Smooth muscle cell of the brain vasculature (primary cell): ENCODE data around the gene JUN.

ENCODE experiments used
- DNase-seq: peaks from one replicate; pipeline ENCODE4 v3.0.0-alpha.2; 2012; ENCODE audit warnings: low read depth, low spot score

JUN gene

DNA sequence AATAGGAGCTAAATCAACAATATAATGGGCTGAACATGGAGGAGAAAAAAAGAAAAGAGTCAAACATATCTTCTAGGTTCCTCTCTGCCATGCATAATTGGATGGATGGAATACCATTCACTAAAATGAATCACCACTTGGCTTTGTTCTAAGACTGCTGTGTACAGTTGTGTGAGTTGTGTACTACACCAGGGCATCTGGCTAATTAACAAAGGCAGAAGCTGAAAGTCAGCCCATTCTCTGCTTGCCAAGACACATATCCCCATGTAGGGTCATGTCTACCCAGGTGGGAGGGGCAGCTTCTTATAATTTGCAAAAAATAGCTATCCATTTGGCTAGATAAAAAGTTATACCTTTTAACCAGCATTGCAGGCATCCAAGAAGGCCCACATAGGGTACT, 21.0 kb downstream of the JUN start:
- no peak for DNase-seq

GRCh38 chr1:58755468-58755872, 28.4 kb downstream of the JUN start:
- no peak for DNase-seq

DNA sequence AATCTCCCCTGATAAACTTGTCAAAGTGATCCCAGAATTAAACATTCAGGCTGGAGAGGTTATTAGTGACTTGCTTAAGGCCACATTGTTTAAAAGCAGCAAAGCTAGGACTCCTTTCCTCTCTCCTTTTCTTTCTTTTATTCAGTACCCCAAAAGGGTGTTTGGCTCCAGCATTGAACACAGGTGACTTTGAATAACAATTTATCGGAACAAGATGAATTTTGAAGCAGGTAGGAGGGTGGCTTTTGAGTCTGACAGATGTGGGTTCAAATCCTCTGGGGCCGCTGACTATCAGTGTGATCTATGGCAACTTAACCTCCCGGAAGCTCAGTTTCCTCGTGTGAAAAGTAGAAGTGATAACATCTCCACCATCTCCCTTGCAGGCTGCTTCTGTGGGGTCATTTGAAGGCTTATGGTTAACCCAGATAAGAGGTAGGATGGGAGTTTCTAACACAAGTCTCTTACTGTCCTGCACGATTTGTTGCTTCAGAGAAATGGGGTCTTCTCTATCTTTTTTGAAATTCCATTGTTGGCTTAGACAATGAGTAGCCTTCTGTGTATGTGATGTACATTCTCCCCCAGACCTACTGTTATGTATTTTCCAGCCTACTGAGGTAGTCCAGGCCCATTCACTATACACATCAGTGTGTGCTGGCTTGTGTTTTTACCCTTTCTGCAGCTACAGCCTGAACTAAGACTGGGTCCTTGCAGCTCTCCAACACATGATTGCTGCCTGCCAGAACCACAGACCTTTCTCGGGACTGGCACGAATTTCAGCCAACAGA, 29.0 kb downstream of the JUN start:
- DNase-seq, result no peak

DNA sequence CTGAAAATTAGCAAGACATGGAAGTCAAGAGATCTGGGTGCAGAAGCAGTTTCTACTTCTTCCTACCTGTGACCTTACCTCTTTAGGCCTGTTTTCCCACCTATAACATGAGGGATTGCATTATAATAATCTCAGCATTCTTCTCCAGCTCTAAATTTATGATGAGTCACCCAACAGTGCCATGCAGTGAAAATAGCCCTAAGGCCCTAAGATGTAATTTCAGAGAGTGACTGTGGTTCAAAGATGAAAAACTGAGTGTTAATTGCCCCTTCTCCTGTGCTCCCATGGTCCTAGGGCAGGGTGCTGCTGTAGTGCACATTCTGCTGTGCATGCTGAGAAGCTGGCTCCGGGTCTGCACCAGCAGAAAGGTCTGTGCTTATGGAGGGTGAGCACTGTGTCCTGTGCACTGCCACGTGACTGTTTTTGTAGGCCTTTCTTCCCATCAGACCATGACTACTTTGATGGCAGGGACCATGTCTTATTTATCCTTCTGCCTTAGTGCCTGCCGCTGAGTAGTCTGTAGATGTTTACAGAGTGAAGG, 29.7 kb downstream of the JUN start:
- no peak for DNase-seq

GRCh38 chr1:58753431-58753866, 30.4 kb downstream of the JUN start:
- no peak for DNase-seq

- no peak for DNase-seq
These were observed 34.2 kb downstream of the JUN start for GRCh38 chr1:58749646-58750045.

GRCh38 chr1:58748666-58749065, 35.2 kb downstream of the JUN start:
- no peak for DNase-seq

- DNase-seq, result no peak
These were observed 37.1 kb downstream of the JUN start for GRCh38 chr1:58746757-58747156.

- DNase-seq, result no peak
These were observed 37.7 kb downstream of the JUN start for GRCh38 chr1:58746182-58746581.

- no peak for DNase-seq
These were observed 38.2 kb downstream of the JUN start for GRCh38 chr1:58745666-58746065.

DNA sequence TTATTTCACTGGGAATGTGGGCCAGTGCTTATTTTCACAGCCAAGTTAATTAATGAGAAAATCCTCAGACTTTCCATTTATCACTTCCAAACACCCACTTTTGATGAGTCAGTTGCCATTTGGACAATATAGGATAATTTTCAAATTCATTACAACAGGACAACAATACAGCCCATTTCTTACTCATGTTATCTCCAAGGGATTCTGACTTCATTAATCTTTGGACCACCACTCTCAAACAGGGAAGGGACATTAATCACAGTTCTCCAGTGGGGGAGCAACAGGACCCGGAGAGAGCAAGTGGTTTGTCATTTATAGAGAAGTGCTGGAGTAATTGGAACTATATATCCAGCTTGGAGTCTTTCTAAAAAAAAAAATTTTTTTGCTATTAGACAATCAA, 38.7 kb downstream of the JUN start:
- no peak for DNase-seq

DNA sequence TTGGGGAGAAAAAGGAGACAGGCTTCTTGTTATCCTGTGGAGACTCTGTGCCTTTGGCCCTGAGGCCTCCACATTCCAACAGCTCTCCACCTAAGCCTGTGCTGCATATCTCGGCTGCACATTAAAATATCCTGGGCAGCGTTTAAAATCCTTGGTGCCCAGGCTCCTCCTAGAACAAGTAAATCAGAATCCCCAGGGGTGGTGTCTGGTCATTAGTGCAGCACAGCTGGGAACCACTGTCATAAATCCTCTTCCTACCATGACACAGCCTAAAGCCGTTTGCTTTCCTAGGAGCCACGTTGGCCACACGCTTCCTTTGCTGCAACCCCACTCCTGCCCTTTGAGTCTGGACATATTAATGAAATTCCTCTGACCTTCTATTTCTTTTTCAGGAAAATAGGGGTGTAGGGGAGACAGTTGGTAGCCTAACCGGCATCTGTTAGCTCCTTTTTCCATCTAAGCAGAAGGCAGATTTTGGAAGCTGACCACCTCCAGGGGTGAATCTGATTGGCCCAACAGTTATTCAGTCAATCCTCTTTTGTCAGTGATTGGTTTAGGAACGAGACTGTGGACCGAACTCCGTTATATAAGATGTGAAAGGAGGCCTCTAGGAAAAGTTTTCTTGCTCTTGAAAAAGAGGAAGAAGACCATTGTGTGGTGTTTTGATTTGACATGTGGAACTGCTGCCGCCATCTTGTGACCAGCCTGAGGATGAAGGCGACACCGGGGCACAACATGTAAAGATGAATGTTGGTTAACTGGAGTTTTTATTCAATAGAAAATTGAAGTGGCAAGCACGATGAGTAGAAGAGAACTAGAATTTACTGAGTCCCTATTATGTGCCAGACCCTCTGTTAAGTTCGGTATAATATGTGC, 41.9 kb downstream of the JUN start:
- no peak for DNase-seq

DNA sequence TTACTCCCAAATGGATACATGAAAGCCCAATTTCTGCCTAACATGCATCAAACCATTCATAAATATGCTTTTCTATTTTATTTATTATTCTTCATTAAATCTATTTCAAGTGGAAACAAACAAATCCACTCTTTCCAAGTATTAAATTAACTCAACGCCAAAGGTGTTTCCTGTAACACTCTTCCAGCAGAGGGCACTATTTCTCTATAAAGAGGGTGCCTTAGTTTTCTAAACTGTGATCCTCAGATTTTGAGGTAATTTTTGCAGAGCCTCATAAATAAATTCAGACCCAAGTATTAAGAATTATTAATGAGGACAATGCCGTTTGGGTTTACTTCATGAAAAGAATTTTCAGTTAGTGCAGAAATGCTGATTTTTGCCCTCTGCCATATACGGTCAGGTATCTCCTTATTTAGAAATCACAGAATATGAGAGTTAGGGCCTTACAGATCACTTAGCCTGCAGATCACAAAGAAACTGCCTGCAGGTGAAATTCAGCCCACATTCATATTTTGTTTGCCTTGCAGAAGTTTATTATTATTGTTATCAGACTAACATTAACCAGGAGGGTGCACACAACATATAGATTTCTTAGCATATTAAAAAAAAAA, 43.9 kb downstream of the JUN start:
- DNase-seq, result no peak

GRCh38 chr1:58738876-58739275, 45.0 kb downstream of the JUN start:
- no peak for DNase-seq

DNA sequence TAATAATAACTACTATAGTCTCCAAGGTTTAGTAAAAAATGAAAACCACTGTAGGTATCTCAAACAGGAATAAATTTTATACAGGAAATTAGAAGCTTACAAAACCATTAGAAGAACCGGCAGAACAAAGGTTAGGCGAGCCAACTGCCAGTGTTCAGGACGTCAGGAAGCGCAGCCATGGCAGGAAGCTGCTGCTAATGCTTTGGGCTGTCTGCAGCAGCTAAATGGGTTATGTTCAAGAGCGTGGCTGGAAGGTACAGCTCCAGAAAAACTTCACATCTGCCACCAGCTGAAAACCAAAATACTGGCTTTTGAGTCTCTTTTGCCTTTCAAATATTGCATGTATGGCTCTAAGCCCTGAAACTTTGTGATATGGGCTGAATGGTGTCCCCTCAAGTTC, 48.3 kb downstream of the JUN start:
- no peak for DNase-seq

DNA sequence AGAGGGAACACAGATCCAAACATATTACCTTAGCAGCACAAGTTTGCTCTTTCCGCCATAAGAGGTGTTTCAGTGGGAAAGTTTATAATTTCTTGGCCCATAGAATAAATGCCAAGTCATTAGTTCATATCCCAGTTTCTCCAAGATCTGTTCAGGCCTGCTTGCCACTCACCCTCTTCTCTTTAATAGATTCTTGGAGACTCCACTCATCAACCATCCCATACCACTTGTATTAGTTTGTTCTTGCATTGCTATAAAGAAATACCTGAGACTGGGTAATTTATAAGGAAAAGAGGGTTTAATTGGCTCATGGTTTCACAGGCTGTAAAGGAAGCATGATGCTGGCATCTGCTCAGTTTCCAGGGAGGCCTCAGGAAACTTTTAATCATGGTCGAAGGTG, 49.2 kb downstream of the JUN start:
- no peak for DNase-seq

DNA sequence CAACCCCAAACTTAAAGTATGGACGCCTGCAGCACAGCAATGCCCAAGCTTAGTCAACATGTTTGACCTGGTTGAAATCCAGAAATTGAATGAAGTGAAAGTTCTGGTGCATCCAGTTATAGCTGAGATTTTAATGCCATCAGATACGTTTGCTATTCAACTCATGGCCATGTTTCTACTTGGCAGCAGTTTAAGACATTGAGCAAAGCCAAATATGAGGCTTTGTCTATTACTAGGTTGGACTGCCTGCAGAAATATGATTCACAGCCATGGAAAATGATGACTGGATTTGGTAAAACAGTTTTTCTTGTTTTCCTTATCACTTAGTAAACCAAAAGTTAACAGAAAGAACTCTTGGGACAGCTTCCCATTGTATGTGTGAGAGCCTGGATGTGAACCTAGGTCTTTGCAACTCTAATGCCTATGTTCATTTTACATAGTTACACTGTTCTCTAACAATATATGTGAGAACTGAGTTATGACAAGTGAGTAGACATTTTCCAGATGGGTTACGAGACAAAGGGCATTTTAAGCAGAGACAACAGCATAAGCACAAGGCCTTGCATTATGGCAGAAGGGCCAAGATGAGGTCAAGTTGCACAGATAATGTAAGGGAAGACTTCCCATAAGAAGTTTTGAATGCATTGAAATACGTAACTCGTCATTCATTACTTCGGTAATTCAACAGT, 51.6 kb downstream of the JUN start:
- no peak for DNase-seq
